NCI-H774 (cell line): Measurements from ENCODE around the gene CNDP1.
"Not testable (repeated sequence)": the region's sequence is repeated elsewhere in the genome, so short reads cannot be mapped to it uniquely, and the experiment has no call there.

Experiments used
- DNase-seq: peaks from one replicate; lab custom pipeline; 2025; lab: John Stamatoyannopoulos, UW

CNDP1 gene, protein sequence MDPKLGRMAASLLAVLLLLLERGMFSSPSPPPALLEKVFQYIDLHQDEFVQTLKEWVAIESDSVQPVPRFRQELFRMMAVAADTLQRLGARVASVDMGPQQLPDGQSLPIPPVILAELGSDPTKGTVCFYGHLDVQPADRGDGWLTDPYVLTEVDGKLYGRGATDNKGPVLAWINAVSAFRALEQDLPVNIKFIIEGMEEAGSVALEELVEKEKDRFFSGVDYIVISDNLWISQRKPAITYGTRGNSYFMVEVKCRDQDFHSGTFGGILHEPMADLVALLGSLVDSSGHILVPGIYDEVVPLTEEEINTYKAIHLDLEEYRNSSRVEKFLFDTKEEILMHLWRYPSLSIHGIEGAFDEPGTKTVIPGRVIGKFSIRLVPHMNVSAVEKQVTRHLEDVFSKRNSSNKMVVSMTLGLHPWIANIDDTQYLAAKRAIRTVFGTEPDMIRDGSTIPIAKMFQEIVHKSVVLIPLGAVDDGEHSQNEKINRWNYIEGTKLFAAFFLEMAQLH

DNA sequence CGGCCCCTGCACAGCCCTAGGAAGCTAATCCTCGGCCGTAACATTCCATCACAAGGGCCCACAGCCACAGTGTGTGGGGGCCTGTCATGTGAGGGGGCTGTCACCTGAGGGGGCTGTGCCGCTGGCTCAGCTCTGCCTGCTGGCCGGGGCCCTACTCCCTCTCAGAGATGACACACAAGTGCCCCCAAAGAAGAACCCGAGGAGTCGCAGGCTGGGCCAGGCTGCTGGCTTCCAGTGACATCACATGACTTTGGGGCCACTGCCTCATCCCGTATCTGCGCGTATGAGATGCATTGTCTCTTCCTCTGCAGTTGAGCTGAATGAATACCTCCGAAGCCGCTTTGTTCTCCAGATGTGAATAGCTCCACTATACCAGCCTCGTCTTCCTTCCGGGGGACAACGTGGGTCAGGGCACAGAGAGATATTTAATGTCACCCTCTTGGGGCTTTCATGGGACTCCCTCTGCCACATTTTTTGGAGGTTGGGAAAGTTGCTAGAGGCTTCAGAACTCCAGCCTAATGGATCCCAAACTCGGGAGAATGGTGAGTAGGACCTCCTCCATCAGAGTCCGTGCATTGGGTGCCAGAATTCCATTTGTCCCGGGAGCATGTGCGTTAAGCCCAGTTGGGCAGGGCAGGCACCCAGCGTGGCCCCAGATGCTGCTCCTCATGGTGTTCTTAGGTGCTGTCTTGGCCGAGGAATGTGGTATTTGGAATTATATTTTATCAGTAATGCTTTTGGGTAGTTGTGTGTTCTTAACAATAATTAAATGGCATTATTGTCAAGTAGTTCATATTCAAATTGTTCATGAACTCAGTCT is at the start of gene CNDP1:
CNDP1 (plus strand) TSS at position 351 of the 820 bp plus-strand sequence; CDS start at position 519, 168 bp downstream.
- DNase-seq: no peak

DNA sequence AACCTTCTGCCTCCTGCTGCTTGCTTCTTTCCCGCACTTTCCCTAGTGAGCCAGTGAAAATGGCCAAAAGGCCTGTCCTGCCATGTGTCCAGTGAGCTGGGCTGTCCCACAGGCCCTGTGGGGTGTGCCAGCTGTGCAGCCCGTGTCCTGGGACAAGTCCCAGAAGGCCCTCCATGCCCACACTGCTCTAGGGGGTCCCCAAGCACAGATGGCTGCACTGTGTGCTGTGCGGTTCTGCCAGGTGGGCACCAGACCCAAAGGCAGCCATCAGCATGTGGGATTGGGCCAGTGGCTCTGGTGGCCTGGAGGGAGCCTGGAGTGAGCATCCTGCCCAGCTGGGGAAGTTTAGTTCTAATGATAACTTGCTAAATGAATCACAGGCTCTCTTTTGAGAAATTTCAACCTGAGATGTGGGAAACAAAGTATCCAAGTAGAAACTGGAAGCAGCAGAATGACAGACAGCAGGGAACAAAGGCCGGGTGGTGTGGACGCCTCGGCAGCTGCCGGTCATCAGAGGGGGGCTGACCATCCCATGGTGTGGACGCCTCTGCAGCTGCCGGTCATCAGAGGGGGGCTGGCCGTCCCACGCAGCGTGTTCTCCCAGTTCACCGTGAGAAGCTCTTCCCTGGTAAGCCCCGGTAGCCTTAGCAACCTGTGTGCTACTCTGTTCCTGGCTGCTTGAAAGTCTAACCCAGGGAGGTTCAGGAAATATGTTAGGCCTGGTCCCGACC is 48.0 kb upstream of the CNDP1 start:
- DNase-seq: no peak

- DNase-seq: no peak
Measured at GRCh38 chr18:74488354-74488753, 45.9 kb upstream of the CNDP1 start.

DNA sequence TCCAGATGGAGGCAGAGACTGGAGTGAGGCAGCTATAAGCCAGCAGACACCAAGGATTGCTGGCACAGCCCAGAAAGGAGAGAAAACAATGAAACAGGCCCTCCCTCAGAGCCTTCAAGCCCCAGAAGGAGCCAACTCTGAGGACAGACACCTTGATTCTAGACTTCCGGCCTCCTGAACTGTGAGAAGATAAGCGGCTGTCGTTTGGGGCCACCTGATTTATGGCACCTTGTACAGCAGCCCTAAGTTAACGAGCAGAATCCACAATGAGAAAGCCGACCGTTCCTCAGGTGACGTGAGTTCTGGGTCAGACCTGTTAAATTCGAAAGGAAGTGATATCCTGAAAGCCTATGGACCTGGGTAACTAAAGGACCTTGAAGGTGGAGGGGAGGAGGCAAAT is 45.4 kb upstream of the CNDP1 start:
- DNase-seq: no peak

DNA sequence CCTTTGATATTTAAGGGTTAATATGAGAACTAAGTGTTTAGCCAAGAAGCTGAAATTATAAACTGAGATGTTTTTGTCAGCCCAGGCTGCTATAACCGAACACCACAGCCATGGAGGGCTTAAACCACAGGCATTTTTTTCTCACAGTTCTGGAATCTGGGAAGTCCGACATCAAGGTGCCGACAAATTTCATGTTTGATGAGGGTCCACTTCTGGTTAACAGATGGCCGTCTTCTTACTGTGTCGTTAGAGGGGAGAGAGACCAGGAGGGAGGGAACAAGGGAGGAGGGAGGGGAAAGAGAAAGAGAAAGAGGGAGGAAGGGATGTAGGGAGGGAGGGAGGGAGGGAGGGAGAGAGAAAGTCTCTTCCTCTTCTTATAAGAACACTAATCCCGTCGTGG is 44.6 kb upstream of the CNDP1 start:
- DNase-seq: no peak

GRCh38 chr18:74492259-74492658 is 42.0 kb upstream of the CNDP1 start:
- no peak for DNase-seq

DNA sequence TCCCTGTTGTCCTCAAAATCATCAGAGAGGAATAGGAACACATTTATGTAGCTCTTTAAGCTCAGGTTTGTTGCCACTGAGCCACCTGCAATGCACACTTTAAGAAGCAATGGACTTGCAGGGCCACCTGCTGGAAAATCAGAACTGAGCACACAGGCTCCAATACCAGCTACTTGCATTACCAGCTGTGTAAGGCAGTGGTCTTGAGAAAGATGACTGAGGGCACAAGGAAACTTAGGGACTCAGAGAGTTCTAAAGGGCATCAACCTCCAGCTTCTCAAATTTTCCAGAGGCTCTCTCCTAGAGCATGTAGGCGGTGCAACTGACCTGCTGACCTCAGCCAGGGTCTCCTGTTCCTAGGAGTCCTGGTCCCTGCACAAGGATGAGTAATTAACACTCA is 40.6 kb upstream of the CNDP1 start:
- DNase-seq: peak; percentile 42

DNA sequence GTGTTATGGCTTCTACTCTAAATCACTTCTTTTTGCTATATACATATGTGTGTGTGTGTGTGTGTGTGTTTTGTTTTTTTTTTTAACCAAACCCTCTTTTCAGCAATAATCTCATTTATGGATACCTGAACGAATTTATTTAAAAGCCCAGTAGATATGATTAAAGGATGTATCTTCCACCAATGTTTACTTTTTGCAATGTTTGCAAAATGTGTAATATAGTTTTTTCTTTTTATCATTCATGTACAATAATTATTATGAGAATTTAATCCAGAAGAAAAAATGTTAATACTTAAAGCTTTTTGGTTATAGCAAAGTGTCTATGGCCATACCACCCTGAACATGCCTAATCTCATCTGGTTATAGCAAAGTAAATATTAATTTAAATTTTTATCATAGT is 39.8 kb upstream of the CNDP1 start:
- DNase-seq: no peak

GRCh38 chr18:74495581-74496507 is 38.5 kb upstream of the CNDP1 start, which contains the start of gene CNDP2:
CNDP2 (plus strand) TSS chr18:74496363; CDS start chr18:74499974, 3,611 bp downstream.
- peak; percentile 98 for DNase-seq

GRCh38 chr18:74496508-74497323 is 37.6 kb upstream of the CNDP1 start:
- peak; percentile 48 for DNase-seq

- no peak for DNase-seq
Measured at GRCh38 chr18:74497324-74497676, 37.0 kb upstream of the CNDP1 start.

GRCh38 chr18:74497778-74498177 is 36.5 kb upstream of the CNDP1 start:
- no peak for DNase-seq

GRCh38 chr18:74498712-74499627 is 35.3 kb upstream of the CNDP1 start:
- DNase-seq: no peak

DNA sequence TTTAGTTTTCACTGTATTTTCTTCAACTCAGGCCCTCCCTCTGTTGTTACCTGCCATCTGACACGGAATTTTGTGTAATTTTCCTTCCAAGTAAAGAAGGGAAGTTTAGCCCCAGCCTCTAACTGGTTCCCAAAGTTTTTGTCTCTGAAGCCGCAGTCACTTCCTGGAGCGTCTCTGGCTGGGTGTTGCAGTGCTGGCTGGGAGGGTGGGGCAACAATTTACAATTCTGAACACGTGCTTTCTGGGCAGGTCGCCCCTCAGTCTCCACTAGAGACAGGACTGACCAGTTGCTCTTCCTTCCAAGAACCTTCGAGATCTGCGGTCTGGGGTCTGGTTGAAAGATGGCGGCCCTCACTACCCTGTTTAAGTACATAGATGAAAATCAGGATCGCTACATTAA is 34.7 kb upstream of the CNDP1 start:
- DNase-seq: no peak

- DNase-seq: no peak
Measured at GRCh38 chr18:74500372-74500771, 33.9 kb upstream of the CNDP1 start.

GRCh38 chr18:74500774-74501173 is 33.5 kb upstream of the CNDP1 start:
- not testable (repeated sequence) for DNase-seq

DNA sequence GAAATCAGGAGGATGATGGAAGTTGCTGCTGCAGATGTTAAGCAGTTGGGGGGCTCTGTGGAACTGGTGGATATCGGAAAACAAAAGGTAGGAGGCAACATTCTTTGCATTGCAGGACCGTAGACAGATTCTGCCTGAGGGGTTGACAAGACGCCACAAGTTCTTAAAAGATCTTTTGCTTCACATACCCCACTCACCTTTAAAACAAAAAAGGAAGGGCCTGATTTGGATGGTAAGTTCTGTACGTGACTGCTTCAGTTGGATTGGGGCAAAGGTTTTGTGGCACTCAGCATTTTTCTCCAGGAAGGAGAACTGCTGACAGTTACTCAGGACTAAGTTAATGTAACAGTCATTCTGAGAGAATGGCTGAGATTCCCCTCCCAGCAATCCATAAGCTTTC is 32.9 kb upstream of the CNDP1 start:
- no peak for DNase-seq

GRCh38 chr18:74503137-74503536 is 31.2 kb upstream of the CNDP1 start:
- DNase-seq: no peak

- no peak for DNase-seq
Measured at GRCh38 chr18:74505776-74506175, 28.5 kb upstream of the CNDP1 start.
